Ectodermal cell (in vitro differentiated cells): Measurements from ENCODE around the gene CYSRT1.

Source experiments
- H3K27ac ChIP-seq: 2 replicates; pipeline ENCODE4 v1.7.0; 2013; ENCODE audit warnings: mild to moderate bottlenecking, low read depth, low read length; ENCODE audit not compliant: insufficient read depth, poor library complexity, severe bottlenecking
- H3K27me3 ChIP-seq: 2 replicates; pipeline ENCODE4 v1.7.0; 2013; ENCODE audit warnings: mild to moderate bottlenecking, low read length; ENCODE audit not compliant: insufficient read depth, control insufficient read depth, poor library complexity, severe bottlenecking
- H3K36me3 ChIP-seq: one replicate; pipeline ENCODE4 v1.7.0; 2013; ENCODE audit warnings: low read length; ENCODE audit not compliant: control insufficient read depth, insufficient read depth
- H3K4me1 ChIP-seq: one replicate; pipeline ENCODE4 v1.7.0; 2013; ENCODE audit warnings: low read length; ENCODE audit not compliant: control insufficient read depth, insufficient read depth
- H3K4me3 ChIP-seq: 2 replicates; pipeline ENCODE4 v1.7.0; 2013; ENCODE audit warnings: low read depth, low read length, control low read depth; ENCODE audit not compliant: insufficient read depth
- H3K9me3 ChIP-seq: 2 replicates; pipeline ENCODE4 v1.7.0; 2013; ENCODE audit warnings: mild to moderate bottlenecking, low read length, moderate library complexity; ENCODE audit not compliant: control insufficient read depth
- WGBS, 2 experiments: methylation state at CpG; one replicate each; pipeline ENCODE4 v1.1.7; 2013; ENCODE audit warnings: missing lambda C conversion rate in 2 of 2; 5-methylcytosine and 5-hydroxymethylcytosine counted together

The CYSRT1 gene

DNA sequence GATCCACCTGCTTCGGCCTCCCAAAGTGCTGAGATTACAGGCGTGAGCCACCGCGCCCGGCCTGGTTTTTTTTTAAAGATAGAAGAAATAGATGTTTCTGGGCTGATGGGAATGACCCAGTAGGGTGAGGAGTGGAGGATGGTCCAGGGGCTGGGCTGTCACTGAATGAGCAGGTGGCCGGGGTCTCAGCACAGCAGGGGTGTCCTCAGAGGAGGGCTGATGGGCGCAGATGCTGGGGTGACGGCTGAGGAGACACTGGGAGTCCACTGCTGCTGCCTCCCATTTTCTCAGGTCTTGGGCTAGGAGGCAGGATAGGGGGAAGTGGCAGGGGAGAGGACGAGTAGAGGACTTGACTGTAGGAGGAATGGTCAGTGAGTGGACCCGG lies 50.2 kb downstream of the CYSRT1 start:
- peaks cover 19% of the 10 kb centered on the region for H3K27me3 ChIP-seq
- WGBS, 2 experiments, result 92 to 93% methylated on average over 10 of the region's 10 CpGs
- H3K4me3 ChIP-seq, result no peak overlapping the region
- peaks cover 25% of the 10 kb centered on the region for H3K4me1 ChIP-seq
- no peaks in the 10 kb centered on the region for H3K9me3 ChIP-seq
- no peak overlapping the region for H3K27ac ChIP-seq
- H3K36me3 ChIP-seq, result no peaks in the 10 kb centered on the region
